ENCODE results near the gene TMEM198. TPM values are rescaled to one million over a fixed set of nuclear protein-coding genes. Genes with fewer than 3 reads are reported as not detected.
A peak's percentile ranks its signal among the peaks of the same experiment; 100 is the strongest.

Gene TMEM198
- total RNA-seq, 2 donors from 2014 or later: 3.3 to 5.7 TPM

DNA sequence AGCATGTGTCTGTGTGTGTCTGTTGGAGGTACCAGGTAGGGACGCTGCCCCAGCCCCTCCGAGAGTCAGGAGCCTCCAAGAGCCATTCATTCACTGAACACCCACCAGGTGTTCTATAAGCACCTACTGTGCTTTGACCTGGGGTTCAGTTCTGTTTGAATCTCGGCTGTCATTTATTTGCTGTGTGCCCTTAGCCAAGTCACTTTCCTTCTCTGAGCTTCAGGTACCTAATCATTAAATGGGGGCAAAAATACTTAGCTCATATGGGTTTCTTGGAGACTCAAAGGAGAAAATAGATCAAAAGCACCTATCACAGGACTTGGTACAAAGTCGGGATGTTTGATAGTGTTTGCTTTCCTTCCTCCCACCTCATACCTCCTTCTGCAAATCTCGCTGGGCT lies 16.4 kb upstream of the TMEM198 start:
- ATAC-seq (no peak), DNase-seq (no peak)
- intact Hi-C loops (cut with DNase I): loop anchor here (5.0 kb wide), 2 partner anchors 50 to 120 kb away; no protein-coding TSS in a partner anchor
- peaks cover 22% of the 10 kb centered on the region for H3K4me1 ChIP-seq
- no peaks in the 10 kb centered on the region for H3K9me3 ChIP-seq
- 23 to 29% methylated on average over 5 of the region's 5 CpGs for WGBS, 2 donors
- TF ChIP-seq POLR2A (IDR thresholded peaks at IDR 0.05): no peak
- TF ChIP-seq, protein P1, sequence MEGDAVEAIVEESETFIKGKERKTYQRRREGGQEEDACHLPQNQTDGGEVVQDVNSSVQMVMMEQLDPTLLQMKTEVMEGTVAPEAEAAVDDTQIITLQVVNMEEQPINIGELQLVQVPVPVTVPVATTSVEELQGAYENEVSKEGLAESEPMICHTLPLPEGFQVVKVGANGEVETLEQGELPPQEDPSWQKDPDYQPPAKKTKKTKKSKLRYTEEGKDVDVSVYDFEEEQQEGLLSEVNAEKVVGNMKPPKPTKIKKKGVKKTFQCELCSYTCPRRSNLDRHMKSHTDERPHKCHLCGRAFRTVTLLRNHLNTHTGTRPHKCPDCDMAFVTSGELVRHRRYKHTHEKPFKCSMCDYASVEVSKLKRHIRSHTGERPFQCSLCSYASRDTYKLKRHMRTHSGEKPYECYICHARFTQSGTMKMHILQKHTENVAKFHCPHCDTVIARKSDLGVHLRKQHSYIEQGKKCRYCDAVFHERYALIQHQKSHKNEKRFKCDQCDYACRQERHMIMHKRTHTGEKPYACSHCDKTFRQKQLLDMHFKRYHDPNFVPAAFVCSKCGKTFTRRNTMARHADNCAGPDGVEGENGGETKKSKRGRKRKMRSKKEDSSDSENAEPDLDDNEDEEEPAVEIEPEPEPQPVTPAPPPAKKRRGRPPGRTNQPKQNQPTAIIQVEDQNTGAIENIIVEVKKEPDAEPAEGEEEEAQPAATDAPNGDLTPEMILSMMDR (IDR thresholded peaks at IDR 0.05): no peak
- H3K27ac ChIP-seq: no peak overlapping the region
- peaks cover 0 to 30% of the 10 kb centered on the region in 2 donors for H3K27me3 ChIP-seq
- no peaks in the 10 kb centered on the region for H3K36me3 ChIP-seq (replicated peaks in 1 of 2; ENCODE audit: insufficient read depth in 1 of 2, low read depth in 2 of 2)
- no peak overlapping the region for H3K4me3 ChIP-seq

DNA sequence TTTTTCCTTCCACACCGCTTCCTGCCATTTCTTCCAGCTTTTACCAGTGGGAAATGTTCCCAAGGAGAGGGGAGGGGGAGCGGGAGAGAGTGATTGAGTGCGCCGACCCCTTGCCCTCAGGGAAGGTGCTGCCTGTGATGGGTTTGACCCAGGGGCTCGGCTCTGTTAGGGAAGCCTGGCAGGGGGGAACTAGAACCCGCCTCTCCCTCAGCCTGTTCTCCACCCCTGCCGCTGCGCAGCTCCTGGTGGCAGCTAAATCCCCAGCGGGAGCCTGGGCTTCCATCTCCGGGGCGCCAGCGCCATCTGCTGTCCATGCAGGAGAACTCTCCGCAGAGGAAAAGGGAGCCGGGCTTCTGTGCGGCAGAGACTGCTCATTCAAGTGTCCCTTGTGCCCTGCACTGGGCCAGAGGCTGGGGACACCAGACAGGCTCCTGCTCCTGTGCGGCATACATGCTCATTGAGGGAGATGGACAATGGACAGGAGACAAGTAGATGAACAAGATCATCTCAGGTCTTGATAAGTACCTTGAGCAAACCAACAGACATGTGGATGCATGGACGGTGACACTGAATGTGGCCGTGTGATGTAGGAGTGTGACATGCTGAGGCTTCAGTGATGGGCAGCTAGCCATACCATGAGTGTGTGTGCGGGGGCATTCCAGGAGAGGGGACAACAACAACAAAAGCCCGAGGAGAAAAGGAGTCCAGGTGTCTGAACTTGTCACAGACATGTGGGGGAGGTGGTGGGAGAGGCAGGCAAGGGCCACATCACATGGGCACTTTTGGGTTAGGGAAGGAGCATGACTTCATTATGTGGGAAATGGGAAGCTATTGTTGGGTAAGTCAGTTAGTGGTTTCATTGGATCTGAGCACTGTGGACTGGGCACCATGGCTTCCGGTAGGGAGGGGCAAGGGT lies 13.5 kb upstream of the TMEM198 start:
- Histone ChIP-seq H3K9me3 (no peaks in the 10 kb centered on the region), H3K27ac (no peak overlapping the region), H3K36me3 (replicated peaks in 1 of 2; ENCODE audit: insufficient read depth in 1 of 2, low read depth in 2 of 2) (no peaks in the 10 kb centered on the region), H3K4me1 (peaks cover 14% of the 10 kb centered on the region), H3K4me3 (no peak overlapping the region), H3K27me3 (peaks cover 0 to 16% of the 10 kb centered on the region in 2 donors)
- 13 to 35% methylated on average over 9 to 21 of the region's 21 CpGs for WGBS, 2 donors
- TF ChIP-seq, protein P1 (IDR thresholded peaks at IDR 0.05): peak; percentile 92 to 99 (median 98)
- TF ChIP-seq POLR2A (IDR thresholded peaks at IDR 0.05): no peak
- DNase-seq (peak; percentile 81 to 86 (median 82)), ATAC-seq (peak; percentile 97)
- intact Hi-C loops (cut with DNase I): loop anchor here (5.0 kb wide), 1 partner anchor 33 kb away; the partner anchor contains the start of gene GMPPA

DNA sequence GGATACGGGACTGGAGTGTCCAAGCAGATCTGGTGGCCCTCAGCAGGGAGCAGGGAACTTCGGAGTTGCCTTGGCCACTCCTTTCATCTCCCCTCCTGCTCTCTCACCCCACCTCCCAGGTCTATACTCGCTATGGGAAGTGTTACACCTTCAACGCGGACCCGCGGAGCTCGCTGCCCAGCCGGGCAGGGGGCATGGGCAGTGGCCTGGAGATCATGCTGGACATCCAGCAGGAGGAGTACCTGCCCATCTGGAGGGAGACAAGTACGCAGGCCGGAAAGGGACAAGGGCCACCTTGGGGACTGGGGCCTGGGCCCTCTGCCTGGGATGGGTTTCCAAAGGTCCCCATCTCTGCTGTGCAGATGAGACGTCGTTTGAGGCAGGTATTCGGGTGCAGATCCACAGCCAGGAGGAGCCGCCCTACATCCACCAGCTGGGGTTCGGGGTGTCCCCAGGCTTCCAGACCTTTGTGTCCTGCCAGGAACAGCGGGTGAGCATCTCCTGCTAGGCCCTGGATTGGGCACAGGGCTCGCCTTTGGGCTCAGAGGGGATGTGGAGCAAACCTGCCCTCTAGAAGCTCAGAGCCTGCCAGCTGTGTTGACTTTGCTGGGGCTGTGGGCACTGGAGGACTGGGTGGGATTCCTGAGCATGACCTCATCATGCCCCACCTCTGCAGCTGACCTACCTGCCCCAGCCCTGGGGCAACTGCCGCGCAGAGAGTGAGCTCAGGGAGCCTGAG lies 12.0 kb upstream of the TMEM198 start:
- H3K4me3 ChIP-seq: no peak overlapping the region
- no peak for ATAC-seq
- H3K9me3 ChIP-seq: no peaks in the 10 kb centered on the region
- intact Hi-C loops (cut with DNase I): loop anchor here (5.0 kb wide), 1 partner anchor 35 kb away; the partner anchor contains the start of gene GMPPA
- no peaks in the 10 kb centered on the region for H3K36me3 ChIP-seq (replicated peaks in 1 of 2; ENCODE audit: insufficient read depth in 1 of 2, low read depth in 2 of 2)
- H3K27me3 ChIP-seq: peaks cover 0 to 16% of the 10 kb centered on the region in 2 donors
- WGBS, 2 donors: 45 to 67% methylated on average over 5 to 20 of the region's 20 CpGs
- DNase-seq: no peak
- H3K4me1 ChIP-seq: peaks cover 13% of the 10 kb centered on the region
- TF ChIP-seq, protein P1 (IDR thresholded peaks at IDR 0.05): no peak
- no peak for TF ChIP-seq POLR2A (IDR thresholded peaks at IDR 0.05)
- no peak overlapping the region for H3K27ac ChIP-seq

DNA sequence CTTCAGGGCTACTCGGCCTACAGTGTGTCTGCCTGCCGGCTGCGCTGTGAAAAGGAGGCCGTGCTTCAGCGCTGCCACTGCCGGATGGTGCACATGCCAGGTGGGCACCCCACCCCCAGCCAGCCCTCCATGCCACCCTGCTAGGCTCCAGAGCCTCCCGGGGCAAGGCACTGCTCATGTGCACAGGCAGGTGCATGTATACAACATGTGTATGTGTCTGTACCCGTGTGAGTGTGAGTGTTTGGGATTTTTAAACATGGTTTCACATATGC lies 11.5 kb upstream of the TMEM198 start:
- H3K9me3 ChIP-seq: no peaks in the 10 kb centered on the region
- peaks cover 8% of the 10 kb centered on the region for H3K4me1 ChIP-seq
- 66 to 75% methylated on average over 7 to 8 of the region's 8 CpGs for WGBS, 2 donors
- no peaks in the 10 kb centered on the region for H3K36me3 ChIP-seq (replicated peaks in 1 of 2; ENCODE audit: insufficient read depth in 1 of 2, low read depth in 2 of 2)
- intact Hi-C loops (cut with DNase I): loop anchor here (5.0 kb wide), 1 partner anchor 35 kb away; the partner anchor contains the start of gene GMPPA
- no peak overlapping the region for H3K27ac ChIP-seq
- H3K4me3 ChIP-seq: no peak overlapping the region
- DNase-seq: no peak
- ATAC-seq: no peak
- peaks cover 0 to 15% of the 10 kb centered on the region in 2 donors for H3K27me3 ChIP-seq
- TF ChIP-seq POLR2A (IDR thresholded peaks at IDR 0.05): no peak
- TF ChIP-seq, protein P1 (IDR thresholded peaks at IDR 0.05): no peak
